GM21528 (cell line): ENCODE data around the gene RNF34.

Source experiments
- ATAC-seq: cut with Tn5 transposase; IDR thresholded peaks from one replicate; pipeline ENCODE4 v1.9.1; 2021; ENCODE audit warnings: mild to moderate bottlenecking, moderate library complexity; ENCODE audit not compliant: unreplicated experiment, low FRiP score

RNF34 gene

DNA sequence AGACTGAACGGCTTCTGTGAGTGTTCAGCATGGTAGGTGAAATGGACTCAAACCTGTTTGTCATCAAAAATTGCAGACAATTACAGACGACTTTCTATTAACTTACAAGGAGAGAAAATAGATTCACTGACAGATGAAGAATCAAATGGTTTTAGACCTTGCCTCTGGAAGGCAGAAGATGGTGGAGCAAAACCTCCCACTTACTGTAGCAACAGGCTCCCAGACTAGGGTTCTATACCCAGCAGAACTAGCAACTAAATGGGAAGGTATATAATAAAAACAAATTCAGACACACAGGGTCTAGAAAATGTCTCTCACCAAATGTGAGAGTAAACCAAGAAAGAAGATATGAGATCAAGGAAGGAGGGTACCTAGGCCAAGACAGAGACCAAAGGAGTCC is 36.8 kb downstream of the RNF34 start:
- ATAC-seq: no peak

- ATAC-seq: no peak
These were observed 39.0 kb downstream of the RNF34 start for GRCh38 chr12:121438905-121439304.

DNA sequence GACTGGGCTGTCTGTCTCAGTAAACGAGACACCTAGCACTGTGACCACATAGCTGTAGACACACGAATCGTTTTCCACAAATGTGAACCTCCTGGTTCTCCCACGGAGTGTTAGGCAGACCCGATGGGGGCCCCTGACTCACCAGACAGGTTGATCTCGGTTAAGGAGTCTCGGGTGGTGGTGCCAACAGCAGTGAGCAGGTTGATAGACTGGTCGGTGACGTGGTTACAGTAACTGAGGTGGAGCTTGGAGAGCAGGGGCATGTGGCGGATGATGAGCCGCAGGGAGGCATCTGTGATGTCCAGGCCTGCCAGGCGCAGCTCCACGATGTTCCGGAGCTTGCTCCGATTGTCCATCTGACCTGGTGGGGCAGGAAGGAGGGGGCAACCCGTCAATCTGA is 39.8 kb downstream of the RNF34 start:
- ATAC-seq: no peak

DNA sequence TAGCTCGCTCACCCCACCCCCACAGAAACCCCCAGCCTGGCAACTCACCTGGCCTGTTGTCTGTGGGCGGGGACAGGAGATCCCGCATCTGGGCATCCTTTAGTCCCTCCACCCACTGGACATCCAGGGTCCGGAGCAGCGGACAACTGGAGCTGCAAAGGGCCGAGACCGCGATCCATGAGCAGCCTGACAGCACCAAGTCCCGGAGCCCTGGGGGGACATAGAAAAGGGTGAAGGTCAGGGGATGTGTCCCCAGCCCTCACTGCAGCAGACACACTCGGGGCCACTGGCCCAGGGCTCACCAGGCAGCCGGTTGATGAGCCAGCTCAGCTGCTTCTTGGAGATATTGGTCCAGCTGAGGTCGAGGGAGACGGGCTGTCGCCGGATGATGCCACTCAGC is 40.9 kb downstream of the RNF34 start:
- ATAC-seq: no peak

- ATAC-seq: no peak
These were observed 41.6 kb downstream of the RNF34 start for GRCh38 chr12:121441555-121441954.

DNA sequence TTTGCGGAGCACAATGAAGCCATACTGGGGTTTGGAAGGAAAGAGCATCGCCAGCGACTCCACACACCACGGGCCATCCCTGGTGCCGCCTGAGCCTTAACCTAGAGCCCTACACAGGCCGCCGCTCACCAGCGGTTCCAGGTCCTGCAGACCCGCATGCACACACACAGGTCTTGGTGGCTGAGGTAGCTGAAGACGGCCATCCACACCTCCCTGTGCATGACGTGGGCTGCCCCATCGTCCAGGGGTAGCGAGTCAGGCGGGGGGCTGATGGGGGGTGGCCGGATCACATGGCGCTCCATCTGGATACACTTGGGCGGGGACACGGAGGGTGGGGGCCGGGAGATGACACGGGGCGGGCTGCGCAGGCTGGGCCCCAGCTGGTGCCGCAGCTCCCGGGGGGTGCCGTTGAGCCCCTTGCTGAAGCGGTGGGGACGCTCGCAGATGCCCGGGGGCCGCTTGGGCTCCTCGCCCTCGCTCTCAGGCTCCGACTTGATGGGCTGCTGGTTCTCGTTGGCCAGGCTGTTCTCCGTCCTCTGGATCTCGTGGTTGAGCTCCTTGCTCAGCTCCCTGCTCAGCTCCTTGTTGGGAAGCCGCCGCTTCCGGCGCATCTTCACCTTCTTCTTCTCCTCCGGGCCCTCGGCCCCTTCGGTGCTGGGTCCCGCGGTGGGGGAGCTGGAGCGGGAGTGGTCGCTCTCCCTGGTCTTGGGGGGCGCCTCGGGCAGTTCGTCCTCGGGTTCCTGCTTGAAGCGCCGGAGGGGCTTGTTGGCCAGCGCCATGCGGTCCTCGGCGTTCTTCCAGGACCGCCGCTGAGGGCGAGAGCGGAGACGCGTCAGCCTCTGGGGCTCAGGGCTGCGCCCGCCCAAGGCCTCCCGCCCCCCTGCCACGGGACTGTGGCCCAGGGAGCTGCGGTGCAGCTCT is 42.4 kb downstream of the RNF34 start:
- no peak for ATAC-seq

GRCh38 chr12:121443193-121443870 is 43.4 kb downstream of the RNF34 start:
- ATAC-seq: no peak

DNA sequence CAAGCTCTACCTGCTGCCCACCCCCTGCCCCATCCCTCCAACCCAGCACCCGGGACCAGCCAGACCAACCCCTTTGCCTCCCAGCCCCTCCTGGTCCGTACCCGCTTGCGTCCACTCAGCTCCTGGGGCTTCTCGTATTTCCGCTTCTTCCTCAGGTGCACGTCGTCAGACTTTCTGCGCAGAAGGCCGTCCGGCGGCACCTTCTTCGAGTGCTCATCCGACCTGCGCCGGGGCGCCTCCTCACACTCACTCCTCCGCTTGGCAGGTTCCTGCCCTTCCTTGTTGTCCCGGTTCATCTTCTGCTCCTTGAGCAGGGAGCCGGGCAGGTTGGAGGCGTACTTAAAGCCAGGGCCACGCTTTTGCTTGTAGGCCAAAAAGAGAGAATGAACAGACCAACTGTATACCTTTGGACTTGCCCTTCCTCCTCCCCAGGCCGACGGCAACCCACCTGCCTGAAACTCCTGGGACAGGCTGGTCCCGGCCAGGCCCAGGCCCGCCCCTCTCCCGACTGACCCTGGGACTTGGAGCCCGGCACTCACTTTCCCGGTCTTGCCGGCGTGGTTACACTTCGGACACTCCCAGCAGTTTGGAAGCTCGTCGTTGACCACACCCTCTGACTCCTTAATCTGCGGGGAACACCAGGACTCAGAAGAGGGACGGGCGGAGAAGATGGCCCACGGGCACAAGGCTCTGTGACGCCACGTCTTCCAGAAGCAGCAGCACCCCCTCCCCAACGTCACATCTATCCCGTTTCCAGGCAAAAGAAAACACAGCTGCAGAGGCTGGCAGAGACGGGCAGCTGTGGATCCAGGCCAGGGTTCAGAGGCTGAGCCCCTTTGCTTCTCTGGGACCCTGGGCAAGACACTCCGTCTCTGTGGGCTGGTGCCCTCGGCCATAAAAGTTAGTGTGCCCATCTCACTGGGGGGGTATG is 44.3 kb downstream of the RNF34 start:
- ATAC-seq: no peak

DNA sequence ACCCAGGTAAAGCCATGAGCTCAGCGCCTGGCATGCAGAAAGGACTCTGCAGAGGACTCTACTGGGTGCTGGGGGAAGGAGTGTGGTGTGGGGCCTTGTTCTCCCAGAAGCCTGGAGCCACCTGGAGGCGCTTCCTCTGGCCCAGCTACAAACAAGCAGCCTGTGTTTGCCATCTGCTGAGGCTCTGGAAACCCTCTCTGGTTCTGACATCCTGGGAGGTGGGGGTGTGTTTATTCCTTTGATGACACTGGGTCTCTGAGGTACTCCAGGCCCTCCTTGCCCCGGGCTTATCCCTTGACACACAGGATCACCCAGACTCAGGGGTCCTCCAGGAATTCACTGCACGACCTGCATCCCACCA is 44.9 kb downstream of the RNF34 start:
- ATAC-seq: no peak

GRCh38 chr12:121446750-121447149 is 46.8 kb downstream of the RNF34 start:
- no peak for ATAC-seq

- ATAC-seq: no peak
These were observed 48.9 kb downstream of the RNF34 start for GRCh38 chr12:121448771-121449315.

DNA sequence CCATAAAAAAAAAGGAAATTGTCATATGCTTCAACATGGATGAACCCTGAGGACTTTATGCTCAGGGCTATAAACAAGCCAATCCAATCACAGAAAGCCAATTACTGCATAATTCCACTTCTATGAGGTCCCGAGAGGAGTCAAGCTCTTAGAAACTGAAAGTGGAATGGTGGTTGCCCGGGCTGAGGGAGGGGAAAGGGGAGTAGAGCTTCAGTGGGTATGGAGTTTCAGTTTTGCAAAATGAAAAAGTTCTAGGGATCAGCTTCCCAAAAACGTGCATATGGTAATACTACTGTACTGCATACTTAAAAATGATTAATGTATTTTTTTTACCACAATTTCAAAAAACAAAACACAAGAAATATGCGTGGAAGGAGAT is 52.0 kb downstream of the RNF34 start:
- no peak for ATAC-seq

DNA sequence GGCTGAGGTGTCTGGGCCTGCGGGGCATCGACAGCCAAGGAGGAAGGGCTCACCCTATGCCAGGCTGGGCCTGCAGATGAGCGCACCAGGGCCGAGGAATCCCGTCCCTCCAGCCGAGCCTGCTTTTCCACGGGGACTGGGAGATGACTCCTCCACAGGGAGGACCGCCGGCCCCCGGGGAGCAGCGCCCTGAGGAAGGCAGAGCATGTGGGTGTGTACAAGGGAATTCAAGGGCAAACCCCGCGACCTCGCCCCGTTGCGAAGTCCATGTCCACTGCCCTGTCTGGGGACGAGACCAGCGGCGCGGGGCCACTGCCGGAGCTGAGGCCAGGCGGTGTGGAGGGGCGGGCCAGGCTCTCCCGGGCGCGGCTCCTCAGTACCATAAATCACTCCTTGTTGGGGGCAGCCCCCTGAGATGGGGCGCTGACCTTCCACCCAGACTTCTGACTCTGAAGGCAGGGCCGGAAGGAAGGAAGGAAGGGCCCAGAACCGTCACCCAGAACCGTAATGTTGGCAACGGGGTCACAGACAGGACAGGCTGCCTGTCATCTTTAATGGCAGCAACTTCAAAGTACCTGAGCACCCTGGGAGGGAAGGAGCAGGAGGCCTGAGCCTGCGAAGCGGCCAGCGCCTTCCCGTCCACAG is 52.5 kb downstream of the RNF34 start:
- ATAC-seq: no peak

- no peak for ATAC-seq
These were observed 53.1 kb downstream of the RNF34 start for GRCh38 chr12:121452985-121453360.

GRCh38 chr12:121453629-121454028 is 53.7 kb downstream of the RNF34 start:
- ATAC-seq: no peak

DNA sequence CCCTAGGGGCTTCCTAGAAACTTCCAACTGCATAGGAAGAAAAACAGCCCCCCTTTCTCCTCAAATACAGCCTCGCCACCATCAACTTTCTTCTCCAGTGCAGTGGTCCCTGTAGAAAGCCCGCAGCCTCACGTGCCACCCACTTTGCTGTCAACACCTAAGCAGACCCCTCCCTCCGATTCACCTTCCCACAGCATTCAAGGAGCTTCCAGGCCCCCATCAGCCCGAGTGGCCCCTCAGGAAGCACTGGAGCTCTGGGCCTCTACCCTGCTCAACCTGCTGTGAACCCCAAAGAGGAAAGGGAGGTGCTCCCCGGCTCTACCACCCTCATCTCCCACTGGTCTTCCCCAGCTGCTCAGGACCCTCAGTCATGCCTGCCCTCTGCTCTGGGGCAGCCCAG is 55.0 kb downstream of the RNF34 start:
- ATAC-seq: no peak

GRCh38 chr12:121455766-121456420 is 56.0 kb downstream of the RNF34 start:
- ATAC-seq: no peak

DNA sequence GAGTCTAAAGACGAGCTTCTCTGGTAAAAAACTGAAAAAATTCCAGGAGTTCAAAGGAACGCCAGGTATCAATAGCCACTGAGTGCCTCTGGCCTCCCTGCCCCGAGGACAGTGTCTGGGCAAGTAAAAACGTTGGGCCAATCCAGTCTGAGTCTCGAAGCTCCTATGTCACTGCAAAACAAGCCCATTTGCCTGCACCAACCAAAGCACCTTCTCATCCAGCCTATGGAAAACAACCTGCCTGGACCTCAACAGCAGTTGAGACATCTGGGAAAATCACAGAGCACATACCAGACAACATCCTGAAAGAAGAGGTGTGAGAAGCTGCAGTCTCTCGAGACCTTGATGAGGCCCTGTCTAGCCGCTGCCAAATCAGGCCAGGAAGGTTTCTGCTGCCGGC is 56.6 kb downstream of the RNF34 start:
- ATAC-seq: no peak

- ATAC-seq: no peak
These were observed 61.1 kb downstream of the RNF34 start for GRCh38 chr12:121461048-121461447.

GRCh38 chr12:121464331-121464730 is 64.4 kb downstream of the RNF34 start:
- ATAC-seq: no peak
